Cardiac septum (tissue), 1 donor: ENCODE results near the gene STRC. TPM values are rescaled to one million over a fixed set of nuclear protein-coding genes. Genes with fewer than 3 reads are reported as not detected.
"Not testable (repeated sequence)": the region's sequence is repeated elsewhere in the genome, so short reads cannot be mapped to it uniquely, and the experiment has no call there.

Experiments
- DNase-seq: peaks from one replicate; pipeline ENCODE4 v3.0.0-alpha.2; 2020; ENCODE audit warnings: low spot score
- intact Hi-C: fragments of 100-400 bp; cut with DNase I; formaldehyde crosslinking; loops from one replicate; pipeline ENCODE4 v1.14.0; 2022
- long read RNA-seq: library from polyadenylated mRNA; unstranded; transcript quantifications from one replicate; pipeline ENCODE4 v2.0.0, GENCODE V29; 2021
- total RNA-seq: library from RNA; stranded (reverse); fragmentation: NEBNext Ultra II Directional; extraction: Animal tissue kit (Norgen Biotek cat#: 25700); gene quantifications from one replicate; pipeline ENCODE4 v1.2.1, GENCODE V29; 2021
- donor health status: DM: no; HTN: no; CAD: no.

The STRC gene
- 0.24 TPM for total RNA-seq
- long read RNA-seq: 0 reads

GRCh38 chr15:43618700-43619099 is at the start of gene STRC:
TSS of gene STRC (minus strand) at chr15:43618800. CDS start at chr15:43618722, 78 bp downstream.
- DNase-seq, intact Hi-C loops: not testable (repeated sequence)

GRCh38 chr15:43666177-43666576 is 47.6 kb upstream of the STRC start:
- DNase-seq, intact Hi-C loops: not testable (repeated sequence)

- intact Hi-C loops, DNase-seq: not testable (repeated sequence)
Measured at GRCh38 chr15:43663333-43663732, 44.7 kb upstream of the STRC start.

GRCh38 chr15:43662293-43662692 is 43.7 kb upstream of the STRC start:
- DNase-seq, intact Hi-C loops: not testable (repeated sequence)

GRCh38 chr15:43659727-43660126 is 41.1 kb upstream of the STRC start:
- intact Hi-C loops, DNase-seq: not testable (repeated sequence)

GRCh38 chr15:43649430-43649926 is 30.9 kb upstream of the STRC start:
- intact Hi-C loops, DNase-seq: not testable (repeated sequence)

GRCh38 chr15:43648649-43649429 is 30.2 kb upstream of the STRC start, which contains the start of gene CATSPER2:
TSS of gene CATSPER2 (minus strand) at chr15:43648844. CDS start at chr15:43648061, 783 bp downstream.
- no peak for DNase-seq

GRCh38 chr15:43638464-43639204 is 20.0 kb upstream of the STRC start:
- intact Hi-C loops, DNase-seq: not testable (repeated sequence)

More at GRCh38 chr15:43648649-43649429, 30.2 kb upstream of the STRC start, which contains the start of gene CATSPER2:
- intact Hi-C loops: no loop called here

GRCh38 chr15:43626937-43627336 is 8.3 kb upstream of the STRC start:
- intact Hi-C loops, DNase-seq: not testable (repeated sequence)

GRCh38 chr15:43625106-43625505 is 6.5 kb upstream of the STRC start:
- intact Hi-C loops: no loop called here
- DNase-seq: no peak

GRCh38 chr15:43622068-43622799 is 3.6 kb upstream of the STRC start:
- intact Hi-C loops, DNase-seq: not testable (repeated sequence)

GRCh38 chr15:43617750-43618149 is 850 bp downstream of the STRC start:
- DNase-seq, intact Hi-C loops: not testable (repeated sequence)

- DNase-seq, intact Hi-C loops: not testable (repeated sequence)
Measured at GRCh38 chr15:43602233-43602632, 16.4 kb downstream of the STRC start.

- intact Hi-C loops, DNase-seq: not testable (repeated sequence)
Measured at GRCh38 chr15:43600200-43600599, 18.4 kb downstream of the STRC start.

GRCh38 chr15:43599131-43599530 is 19.5 kb downstream of the STRC start:
- DNase-seq, intact Hi-C loops: not testable (repeated sequence)

- DNase-seq, intact Hi-C loops: not testable (repeated sequence)
Measured at GRCh38 chr15:43593328-43594190, 25.0 kb downstream of the STRC start, which contains the start of gene CKMT1B. TSS of gene CKMT1B (plus strand) at chr15:43594027. CDS start at chr15:43594219, 192 bp downstream.

GRCh38 chr15:43592841-43593240 is 25.8 kb downstream of the STRC start:
- intact Hi-C loops, DNase-seq: not testable (repeated sequence)

GRCh38 chr15:43589778-43590466 is 28.7 kb downstream of the STRC start, which contains the start of gene PPIP5K1:
TSS of gene PPIP5K1 (minus strand) at chr15:43590208. CDS start at chr15:43584504, 5,704 bp downstream.
- DNase-seq, intact Hi-C loops: not testable (repeated sequence)
